GM19395 (cell line): ENCODE data around the gene ZNF318.
"Not testable (repeated sequence)": the region's sequence is repeated elsewhere in the genome, so short reads cannot be mapped to it uniquely, and the experiment has no call there.

Source experiments
- ATAC-seq: cut with Tn5 transposase; IDR thresholded peaks from one replicate; pipeline ENCODE4 v1.9.1; 2021; ENCODE audit warnings: mild to moderate bottlenecking, moderate library complexity; ENCODE audit not compliant: unreplicated experiment

Gene ZNF318

GRCh38 chr6:43383021-43383667, 13.7 kb upstream of the ZNF318 start:
- no peak for ATAC-seq

GRCh38 chr6:43380858-43381257, 11.4 kb upstream of the ZNF318 start:
- ATAC-seq, result not testable (repeated sequence)

- no peak for ATAC-seq
Observed at GRCh38 chr6:43378631-43379030, 9.2 kb upstream of the ZNF318 start.

- no peak for ATAC-seq
Observed at GRCh38 chr6:43377710-43378229, 8.3 kb upstream of the ZNF318 start.

- peak; percentile 39 for ATAC-seq
Observed at GRCh38 chr6:43376551-43376981, 7.1 kb upstream of the ZNF318 start.

- ATAC-seq, result no peak
Observed at GRCh38 chr6:43375693-43376092, 6.2 kb upstream of the ZNF318 start.

- no peak for ATAC-seq
Observed at GRCh38 chr6:43373252-43373875, 3.9 kb upstream of the ZNF318 start.

GRCh38 chr6:43370003-43370580, 645 bp upstream of the ZNF318 start:
- ATAC-seq, result peak; percentile 16

GRCh38 chr6:43368259-43369160, 937 bp downstream of the ZNF318 start:
- no peak for ATAC-seq

GRCh38 chr6:43367245-43367984, 2.0 kb downstream of the ZNF318 start:
- ATAC-seq, result no peak

- no peak for ATAC-seq
Observed at GRCh38 chr6:43361269-43361668, 8.2 kb downstream of the ZNF318 start.

GRCh38 chr6:43359831-43360230, 9.6 kb downstream of the ZNF318 start:
- no peak for ATAC-seq

- no peak for ATAC-seq
Observed at GRCh38 chr6:43359381-43359780, 10.1 kb downstream of the ZNF318 start.

- no peak for ATAC-seq
Observed at GRCh38 chr6:43355862-43356590, 13.4 kb downstream of the ZNF318 start.

- ATAC-seq, result not testable (repeated sequence)
Observed at GRCh38 chr6:43351951-43352350, 17.5 kb downstream of the ZNF318 start.

GRCh38 chr6:43347444-43347843, 22.0 kb downstream of the ZNF318 start:
- no peak for ATAC-seq

GRCh38 chr6:43347021-43347420, 22.4 kb downstream of the ZNF318 start:
- ATAC-seq, result no peak

- ATAC-seq, result not testable (repeated sequence)
Observed at GRCh38 chr6:43346243-43346642, 23.2 kb downstream of the ZNF318 start.

GRCh38 chr6:43339168-43339567, 30.3 kb downstream of the ZNF318 start:
- ATAC-seq, result peak; percentile 82

- ATAC-seq, result peak; percentile 61
Observed at GRCh38 chr6:43338243-43338642, 31.2 kb downstream of the ZNF318 start.
